GM12878 (cell line): ENCODE measurements around the gene OR2AK2. TPM values are rescaled to one million over a fixed set of nuclear protein-coding genes. Genes with fewer than 3 reads are reported as not detected.

ENCODE experiments used
- CUX1 ChIP-seq: IDR thresholded peaks from 2 replicates; pipeline ENCODE4 v1.6.1; 2012; ENCODE audit warnings: improper control_type of control experiment, low read depth, low read length; ENCODE audit not compliant: insufficient replicate concordance
- LARP7 ChIP-seq: fragments of 450-650 bp; IDR thresholded peaks from 2 replicates; pipeline ENCODE4 v1.6.1; 2017; ENCODE audit warnings: mild to moderate bottlenecking
- MLLT1 ChIP-seq: fragments of 450-650 bp; IDR thresholded peaks from 2 replicates; pipeline ENCODE4 v1.6.1; 2016; ENCODE audit warnings: mild to moderate bottlenecking
- MTA2 ChIP-seq: fragments of 450-650 bp; IDR thresholded peaks from 2 replicates; pipeline ENCODE4 v1.6.1; 2016; ENCODE audit warnings: low read depth, mild to moderate bottlenecking, moderate library complexity
- PML ChIP-seq: IDR thresholded peaks from 2 replicates; pipeline ENCODE4 v1.6.1; 2012; ENCODE audit warnings: low read length, inconsistent platforms
- POU2F2 ChIP-seq: IDR thresholded peaks from 3 replicates; pipeline ENCODE4 v1.6.1; 2011; ENCODE audit warnings: low read depth, mild to moderate bottlenecking, low read length, borderline replicate concordance
- SUZ12 ChIP-seq: fragments of 200-600 bp; sonication (generic); IDR thresholded peaks from one replicate; pipeline ENCODE4 v1.6.1; 2018; ENCODE audit warnings: antibody characterized with exemption, mild to moderate bottlenecking; ENCODE audit not compliant: unreplicated experiment
- TBL1XR1 ChIP-seq: IDR thresholded peaks from 2 replicates; pipeline ENCODE4 v1.6.1; 2012; ENCODE audit warnings: low read depth, low read length, improper control_type of control experiment
- YY1 ChIP-seq: IDR thresholded peaks from 2 replicates; pipeline ENCODE4 v1.6.1; 2011; ENCODE audit warnings: low read depth, mild to moderate bottlenecking, low read length
- ZBTB40 ChIP-seq: fragments of 450-650 bp; IDR thresholded peaks from 2 replicates; pipeline ENCODE4 v1.6.1; 2016; ENCODE audit warnings: mild to moderate bottlenecking, moderate library complexity, borderline replicate concordance
- ZNF207 ChIP-seq: fragments of 450-650 bp; IDR thresholded peaks from 2 replicates; pipeline ENCODE4 v1.6.1; 2014; ENCODE audit warnings: antibody characterized with exemption, mild to moderate bottlenecking, borderline replicate concordance
- ZNF274 ChIP-seq: IDR thresholded peaks from one replicate; pipeline ENCODE4 v1.8.0; 2011; ENCODE audit not compliant: insufficient read length, insufficient read depth
- polyA plus RNA-seq, 11 experiments: library from polyadenylated mRNA; depleted of rRNA in 4 of 11; unstranded in 6 of 11; stranded (reverse) in 5 of 11; fragments of >200 nt; fragmentation: Nextera tagmentation in 4 of 11; fragmentation: Illumina TruSeq in 1 of 11; extraction: Ambion mirVana in 4 of 11; extraction: Trizol in 1 of 11; gene quantifications; 1 replicate in 1 of 11; 2 replicates in 10 of 11; pipeline versions ENCODE4 v1.2.1 to v1.2.3, GENCODE V29; 2011 to 2016; ENCODE audit warnings: inconsistent platforms in 2 of 11, missing spikeins in 2 of 11, low read depth in 1 of 11
- total RNA-seq, 4 experiments: library from RNA; depleted of rRNA in 3 of 4; stranded (reverse); fragments of >200 nt in 3 of 4; fragmentation: Illumina TruSeq in 1 of 4; extraction: Trizol in 1 of 4; gene quantifications; 2 replicates each; pipeline versions ENCODE4 v1.2.1 to v1.2.3, GENCODE V29; 2013 to 2021

OR2AK2 gene
- total and polyA plus RNA-seq, 10 of the 15 experiments (the other 5 are each of a cell fraction or from before 2014, with no cell fraction given): 0.11 to 0.13 TPM; not detected in 8

- no peak for TF ChIP-seq CUX1
- no peak for TF ChIP-seq ZNF274
- TF ChIP-seq TBL1XR1: no peak
- no peak for TF ChIP-seq SUZ12
- no peak for TF ChIP-seq PML
- TF ChIP-seq ZBTB40: no peak
- TF ChIP-seq MLLT1: no peak
- TF ChIP-seq POU2F2: no peak
- TF ChIP-seq YY1: no peak
- TF ChIP-seq ZNF207: no peak
- TF ChIP-seq LARP7: no peak
- TF ChIP-seq MTA2: no peak
Measured at GRCh38 chr1:247924868-247925267, 40.2 kb upstream of the OR2AK2 start, which contains the start of gene OR2AJ1 (continued).
